GM19099 (cell line): Measurements from ENCODE around the gene ZNF823.

Experiments used
- POLR2A ChIP-seq: IDR thresholded peaks from 3 replicates; pipeline ENCODE4 v1.6.1; 2011; ENCODE audit warnings: low read depth; ENCODE audit not compliant: insufficient read length; ENCODE audit errors: extremely low read depth

ZNF823 gene

DNA sequence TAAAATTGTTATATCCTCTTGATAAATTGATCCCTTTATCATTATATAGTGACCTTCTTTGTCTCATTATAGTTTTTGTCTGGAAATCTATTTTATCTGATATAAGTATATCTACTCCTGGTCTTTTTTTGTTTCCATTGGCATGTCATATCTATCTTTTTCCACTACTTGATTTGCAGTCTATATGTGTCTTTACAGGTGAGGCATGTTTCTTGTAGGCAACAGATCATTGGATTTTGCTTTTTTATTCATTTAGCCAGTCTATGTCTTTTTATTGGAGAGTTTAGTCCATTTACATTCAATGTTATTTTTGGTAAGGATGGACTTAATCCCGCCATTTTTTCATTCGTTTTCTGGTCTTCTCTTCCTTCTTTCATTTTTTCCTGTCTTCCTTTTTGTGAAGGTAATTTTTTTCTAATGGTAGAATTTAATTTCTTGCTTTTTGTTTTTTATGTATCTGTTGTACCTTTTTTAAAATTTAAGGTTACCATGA, 13.5 kb upstream of the ZNF823 start:
- TF ChIP-seq POLR2A: no peak

DNA sequence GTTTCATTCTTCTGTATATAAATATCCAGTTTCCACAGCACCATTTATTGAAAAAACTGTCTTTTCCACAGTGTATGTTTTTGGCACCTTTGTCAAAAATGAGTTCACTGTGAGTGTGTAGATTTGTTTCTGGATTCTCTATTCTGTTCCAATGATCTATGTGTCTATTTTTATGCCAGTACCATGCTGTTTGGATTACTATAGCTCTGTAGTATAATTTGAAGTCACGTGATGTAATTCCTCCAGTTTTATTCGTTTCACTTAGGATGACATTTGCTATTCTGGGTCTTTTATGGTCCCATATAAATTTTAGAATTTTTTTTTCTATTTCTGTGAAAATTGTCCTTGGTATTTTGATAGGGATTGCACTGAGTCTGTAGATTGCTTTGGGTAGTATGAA, 11.0 kb upstream of the ZNF823 start:
- no peak for TF ChIP-seq POLR2A

DNA sequence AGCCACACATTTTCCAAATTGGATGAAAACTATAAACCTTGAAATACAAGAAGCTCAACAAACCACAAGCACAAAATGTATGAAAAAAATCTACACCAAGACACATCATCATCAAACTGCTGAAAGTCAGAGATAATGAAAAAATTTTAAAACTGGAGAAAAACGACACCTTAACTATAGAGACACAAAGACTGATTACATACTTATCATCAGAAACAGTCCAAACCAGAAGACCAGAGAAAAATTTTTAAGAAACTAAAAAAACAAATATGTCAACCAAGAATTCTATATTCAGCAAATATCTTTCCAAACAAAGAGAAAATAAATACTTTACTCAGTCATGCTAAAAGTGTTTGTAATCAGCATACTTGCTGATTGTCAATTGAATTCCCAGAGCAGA, 8.5 kb upstream of the ZNF823 start:
- TF ChIP-seq POLR2A: no peak

DNA sequence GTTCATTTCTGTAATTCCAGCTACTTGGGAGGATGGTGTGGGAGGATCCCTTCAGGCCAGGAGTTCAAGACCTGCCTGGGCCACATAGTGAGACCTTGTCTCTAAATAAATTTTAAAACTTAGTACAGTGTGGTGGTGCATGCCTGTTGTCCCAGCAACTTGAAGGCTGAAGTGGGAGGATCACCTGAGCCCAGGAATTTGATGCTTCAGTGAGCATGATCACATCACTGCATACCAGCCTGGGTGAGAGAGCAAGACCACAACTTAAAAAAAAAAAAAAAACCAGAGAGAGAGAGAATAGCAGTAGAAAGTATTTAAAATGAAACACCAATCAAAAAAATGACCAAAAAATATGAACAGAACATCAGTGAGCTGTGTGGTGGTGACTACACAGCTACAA, 7.1 kb upstream of the ZNF823 start:
- no peak for TF ChIP-seq POLR2A

DNA sequence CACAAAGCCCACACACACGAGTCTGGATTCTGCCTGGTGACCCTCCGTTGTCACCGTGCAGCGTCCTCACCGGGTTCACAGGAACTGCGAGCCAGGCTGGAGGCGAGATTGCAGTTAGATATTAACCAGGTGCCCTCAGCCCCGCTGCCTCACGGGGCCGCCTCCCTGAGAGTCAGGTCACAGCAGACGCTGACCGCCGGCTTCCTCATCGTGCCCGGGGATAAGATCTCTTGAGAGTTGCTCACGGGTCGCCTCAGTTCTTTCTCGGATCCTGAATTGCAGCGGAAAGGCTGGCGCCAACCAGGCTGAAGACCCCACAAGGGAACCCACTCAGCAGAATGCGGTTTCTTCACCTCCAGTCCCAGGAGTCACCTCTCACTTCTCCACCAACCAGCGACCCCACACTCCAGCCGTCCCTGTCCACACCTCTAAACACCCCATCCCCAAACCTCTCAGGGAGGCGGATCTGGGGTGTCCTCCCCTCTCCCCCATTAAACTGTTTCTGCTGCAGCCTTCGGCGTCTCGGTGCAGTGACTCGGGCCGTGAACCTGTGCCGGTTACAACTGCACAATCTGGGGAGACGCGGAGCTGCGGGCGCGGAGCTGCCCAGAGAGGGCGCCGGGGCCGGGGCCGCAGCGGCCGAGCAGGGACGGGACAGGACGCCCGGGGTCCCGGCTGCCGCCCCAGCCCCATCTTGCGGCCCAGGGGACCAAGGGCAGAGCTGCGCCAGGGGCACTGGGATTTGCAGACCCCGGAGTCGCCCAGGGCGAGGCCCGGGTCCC, 591 bp downstream of the ZNF823 start:
- peak; percentile 58 for TF ChIP-seq POLR2A

DNA sequence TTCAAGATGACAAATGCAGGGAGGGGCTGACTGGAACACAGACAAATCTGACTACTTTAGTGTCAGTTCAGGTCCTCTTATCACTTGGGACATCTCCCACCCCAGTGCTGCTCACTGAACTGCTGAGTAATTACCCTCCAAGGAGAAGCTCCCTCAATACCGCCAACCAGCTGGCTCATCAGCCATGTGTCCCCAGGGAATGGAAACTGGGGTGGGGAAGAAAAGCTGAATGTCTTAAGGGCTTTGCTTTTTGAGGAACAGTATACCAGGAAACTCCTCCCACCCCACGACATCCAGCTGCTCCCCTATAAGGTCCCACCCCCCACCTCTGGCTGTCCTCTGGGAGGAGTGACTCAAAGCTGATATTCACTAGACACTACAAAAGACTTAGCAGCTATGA, 2.0 kb downstream of the ZNF823 start:
- TF ChIP-seq POLR2A: no peak

DNA sequence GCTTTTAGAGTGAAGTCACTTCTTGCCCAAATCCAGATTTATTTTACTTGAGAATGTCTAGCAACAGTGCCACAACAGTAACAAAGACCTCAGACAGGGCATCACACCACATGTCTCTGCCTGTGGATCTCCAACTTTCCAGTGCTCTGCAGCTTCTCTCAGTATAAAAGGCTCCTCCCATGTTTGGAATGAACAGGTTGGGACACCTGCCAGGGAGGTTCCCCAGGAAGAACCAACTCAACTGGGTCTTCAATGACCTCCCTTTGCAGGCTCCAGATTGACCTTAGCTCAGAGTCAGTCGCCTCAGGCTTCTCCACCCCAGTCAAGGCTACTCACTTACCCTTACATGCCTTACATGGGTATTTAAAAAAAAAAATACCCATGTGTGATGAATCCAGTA, 3.4 kb downstream of the ZNF823 start:
- TF ChIP-seq POLR2A: no peak

DNA sequence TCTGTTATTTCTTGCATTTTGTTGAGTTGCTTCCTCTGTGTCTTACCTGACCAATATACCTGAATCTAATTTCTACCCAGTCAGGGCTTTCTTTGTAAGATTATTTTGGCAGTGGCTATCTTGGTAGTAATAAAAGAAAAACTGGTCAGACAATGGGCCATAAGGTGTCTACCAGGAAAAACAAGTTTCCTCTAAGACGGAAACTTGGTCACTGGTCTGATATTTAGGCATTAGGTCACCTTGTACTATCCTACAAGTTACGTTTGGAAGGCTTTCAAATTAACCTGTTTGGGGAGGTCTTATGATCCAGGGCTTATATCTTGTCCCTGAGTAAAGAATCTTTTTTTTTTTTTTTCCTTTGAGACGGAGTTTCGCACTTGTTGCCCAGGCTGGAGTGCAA, 9.2 kb downstream of the ZNF823 start:
- TF ChIP-seq POLR2A: no peak

DNA sequence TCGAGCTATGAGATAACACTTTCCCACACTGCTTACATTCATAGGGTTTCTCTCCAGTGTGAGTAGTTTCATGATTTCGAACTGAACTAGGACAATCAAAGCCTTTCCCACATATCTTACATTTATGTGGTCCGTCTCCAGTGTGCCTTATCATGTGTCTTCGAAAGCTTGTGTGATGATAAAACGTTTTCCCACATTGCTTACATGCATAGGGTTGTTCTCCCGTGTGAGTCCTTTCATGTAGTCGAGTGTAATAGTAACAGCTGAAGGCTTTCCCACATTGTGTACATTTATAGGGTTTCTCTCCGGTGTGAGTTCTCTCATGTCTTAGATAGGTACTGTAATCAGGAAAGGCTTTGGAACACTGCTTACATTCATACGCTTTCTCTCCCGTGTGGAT, 16.3 kb downstream of the ZNF823 start:
- TF ChIP-seq POLR2A: no peak

DNA sequence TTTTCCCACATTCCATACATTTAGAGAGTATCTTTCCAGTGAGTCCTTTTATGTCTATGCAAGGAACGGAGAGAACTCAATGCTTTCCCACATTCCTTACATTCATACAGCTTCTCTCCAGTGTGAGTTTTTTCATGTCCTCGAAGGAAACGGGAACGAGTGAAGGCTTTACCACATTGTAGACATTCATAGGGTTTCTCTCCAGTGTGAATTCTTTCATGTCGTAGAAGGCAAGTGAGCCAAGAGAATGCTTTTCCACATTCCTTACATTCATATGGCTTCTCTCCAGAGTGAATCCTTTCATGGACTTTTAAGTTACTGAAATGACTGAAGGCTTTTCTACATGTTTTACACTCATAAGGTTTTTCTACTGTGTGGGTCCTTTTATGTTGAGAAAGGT, 17.1 kb downstream of the ZNF823 start:
- TF ChIP-seq POLR2A: no peak

DNA sequence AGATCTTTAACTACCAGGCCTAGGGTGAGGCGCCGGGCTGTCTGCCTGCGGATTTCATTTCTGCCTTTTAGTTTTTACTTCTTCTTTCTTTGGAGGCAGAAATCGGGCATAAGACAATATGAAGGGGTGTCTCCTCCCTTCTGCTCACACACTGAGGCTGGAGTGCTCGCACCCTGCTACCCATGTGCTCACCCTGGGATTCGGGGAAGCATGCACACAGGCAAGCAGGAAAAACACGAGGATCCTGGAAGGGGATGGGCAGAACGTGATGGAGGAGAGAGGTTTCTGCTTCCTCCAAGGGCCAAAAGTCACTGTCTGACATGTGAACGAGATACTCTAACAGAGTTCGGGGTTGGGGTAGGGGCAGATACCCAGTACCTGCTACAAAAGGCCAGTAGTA, 28.4 kb downstream of the ZNF823 start:
- TF ChIP-seq POLR2A: no peak

DNA sequence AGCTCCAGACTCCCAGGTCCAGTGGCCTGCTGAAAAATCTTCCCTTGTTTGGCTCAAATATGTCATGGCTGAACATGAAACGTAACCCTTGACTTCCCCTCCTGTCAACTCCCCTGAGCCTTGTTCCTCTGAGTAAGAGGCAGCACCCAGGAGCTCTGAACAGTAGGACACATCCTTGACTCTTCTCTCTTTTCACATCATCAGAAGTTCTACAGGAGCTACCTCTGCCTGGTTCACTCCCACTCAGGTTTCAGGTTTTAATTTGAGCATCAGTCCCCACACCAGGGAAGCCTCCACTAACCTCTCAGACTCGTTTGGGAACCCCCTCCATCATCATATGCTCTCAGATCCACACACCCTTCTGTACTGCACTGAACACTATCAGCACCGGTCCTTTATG, 30.3 kb downstream of the ZNF823 start:
- TF ChIP-seq POLR2A: no peak

DNA sequence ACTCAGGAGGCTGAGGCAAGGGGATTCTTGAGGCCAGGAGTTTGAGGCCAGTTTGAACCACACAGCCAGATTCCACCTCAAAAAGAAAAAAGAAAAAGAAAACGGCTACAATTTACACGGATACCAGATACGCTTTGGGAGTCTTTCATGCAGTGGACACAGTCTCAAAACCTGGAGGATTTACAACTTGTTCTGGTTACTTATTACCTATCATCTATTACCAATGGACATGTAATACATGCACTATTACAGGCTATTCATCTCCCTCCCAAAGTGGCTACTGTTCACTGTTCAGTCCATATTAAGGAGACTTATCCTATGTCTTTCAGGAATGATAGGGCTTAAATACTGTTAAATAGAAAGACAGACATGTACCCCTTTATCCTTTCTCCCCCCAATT, 33.3 kb downstream of the ZNF823 start:
- no peak for TF ChIP-seq POLR2A

DNA sequence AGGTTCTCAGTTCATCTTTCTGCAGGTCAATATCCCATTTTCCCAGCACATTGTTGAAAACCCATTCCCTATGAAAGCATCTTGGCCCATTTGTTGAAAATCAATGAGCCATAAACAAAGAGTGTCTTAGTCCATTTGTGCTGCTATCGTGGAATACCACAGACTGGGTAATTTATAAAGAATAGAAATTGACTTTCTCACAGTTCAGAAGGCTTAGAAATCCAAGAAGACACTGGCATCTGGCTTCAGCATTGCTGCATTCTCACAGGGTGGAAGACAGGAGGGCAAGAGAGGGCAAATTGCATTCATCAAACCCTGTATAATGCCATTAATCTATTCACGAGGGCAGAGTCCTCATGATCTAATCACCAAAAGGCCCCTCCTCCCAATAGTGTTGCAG, 34.1 kb downstream of the ZNF823 start:
- TF ChIP-seq POLR2A: no peak

DNA sequence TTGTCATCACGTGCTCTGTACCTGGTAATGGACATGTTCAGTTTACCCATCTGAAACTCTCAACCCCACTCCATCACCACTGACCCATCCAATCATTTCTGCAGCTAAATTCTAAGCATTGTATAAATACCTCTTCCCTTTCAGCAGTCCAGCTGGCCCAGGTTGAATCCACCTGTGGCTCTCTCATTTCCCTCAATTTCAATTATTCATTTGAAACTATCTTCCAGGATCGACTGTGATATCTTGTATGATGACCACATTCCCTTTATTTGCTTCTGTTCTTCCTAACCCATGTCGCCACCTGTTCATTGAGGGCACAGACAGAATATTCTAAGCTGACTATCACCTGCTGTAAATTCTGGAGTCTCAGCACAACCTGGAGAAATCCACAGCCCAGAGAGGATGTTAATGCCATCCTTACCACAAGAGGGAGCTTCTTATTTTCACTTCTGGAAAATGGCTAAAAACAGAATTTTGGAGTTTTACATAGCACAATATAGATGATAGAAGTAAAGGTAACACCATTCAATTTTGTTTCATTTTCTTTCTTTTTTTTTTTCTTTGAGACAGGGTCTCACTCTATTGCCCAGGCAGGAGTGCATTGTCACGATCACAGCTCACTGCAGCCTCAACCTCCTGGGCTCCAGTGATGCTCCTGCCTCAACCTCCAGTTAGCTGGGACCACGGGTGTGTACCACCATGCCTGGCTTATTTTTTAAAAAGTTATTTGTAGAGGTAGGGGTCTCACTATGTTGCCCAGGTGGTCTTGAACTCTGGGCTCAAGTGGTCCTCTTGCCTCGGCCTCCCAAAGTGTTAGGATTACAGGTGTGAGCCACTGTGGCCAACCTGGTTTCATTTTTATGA, 38.6 kb downstream of the ZNF823 start:
- no peak for TF ChIP-seq POLR2A

DNA sequence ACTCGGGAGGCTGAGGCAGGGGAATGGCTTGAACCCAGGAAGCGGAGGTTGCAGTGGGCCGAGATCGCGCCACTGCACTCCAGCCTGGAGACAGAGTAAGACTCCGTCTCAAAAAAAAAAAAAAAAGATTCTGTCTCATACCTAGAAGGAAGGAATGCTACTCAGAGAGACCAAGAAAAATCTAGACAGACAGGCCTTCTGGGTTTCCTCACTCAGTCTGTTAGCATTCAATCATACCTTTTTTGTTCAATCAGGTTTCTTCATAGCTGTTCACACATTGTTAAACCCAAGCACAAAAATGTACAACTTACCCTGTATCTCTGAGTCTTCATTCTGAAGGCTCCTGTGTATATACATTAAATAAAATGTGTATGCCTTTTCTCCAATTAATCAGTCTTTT, 40.5 kb downstream of the ZNF823 start:
- TF ChIP-seq POLR2A: no peak
